GM21529 (cell line): ENCODE results near the gene DAB2IP.
A peak's percentile ranks its signal among the peaks of the same experiment; 100 is the strongest.

Experiments
- ATAC-seq: cut with Tn5 transposase; IDR thresholded peaks from one replicate; pipeline ENCODE4 v1.9.1; 2021; ENCODE audit not compliant: unreplicated experiment

DAB2IP gene

GRCh38 chr9:121683652-121684051 is 32.2 kb downstream of the DAB2IP start:
- no peak for ATAC-seq

DNA sequence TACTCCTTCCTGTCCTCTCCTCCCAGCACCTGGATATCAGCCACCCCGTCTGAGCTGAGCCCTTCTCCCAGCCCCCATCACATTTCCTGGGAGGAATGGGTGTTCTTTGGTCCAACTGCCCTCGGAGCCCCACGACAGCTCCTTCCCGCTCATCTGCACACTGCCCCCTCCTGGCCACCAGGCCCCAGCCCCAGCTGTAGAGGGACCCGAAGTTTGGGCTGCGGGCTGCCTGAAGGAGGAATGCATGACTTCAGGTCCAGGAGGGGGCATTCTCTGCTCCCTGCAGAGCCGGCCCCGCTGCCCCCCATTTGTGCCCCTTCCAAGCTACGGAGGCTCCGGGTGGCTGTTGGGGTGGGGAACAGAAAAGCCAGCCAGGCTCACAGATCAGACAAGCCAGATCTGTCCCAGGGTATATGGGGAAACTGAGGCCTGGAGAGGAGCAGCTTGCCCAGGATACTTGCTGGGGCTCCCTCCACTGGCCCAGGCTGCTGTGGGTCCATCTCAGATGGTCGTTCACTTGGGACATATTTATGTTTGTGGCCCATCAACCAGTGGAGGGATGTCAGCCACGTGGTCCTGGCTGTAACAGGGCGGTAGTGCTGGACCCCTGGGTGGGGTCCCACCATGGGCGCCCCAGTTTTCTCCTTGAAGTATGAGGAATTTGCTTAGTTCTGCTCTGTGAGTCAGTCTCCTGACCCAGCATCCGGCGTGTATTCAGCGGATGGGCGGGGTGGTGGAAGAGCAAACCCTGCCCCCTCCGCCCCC is 33.1 kb downstream of the DAB2IP start:
- ATAC-seq = no peak

- ATAC-seq = no peak
Measured at GRCh38 chr9:121685146-121685794, 33.8 kb downstream of the DAB2IP start.

DNA sequence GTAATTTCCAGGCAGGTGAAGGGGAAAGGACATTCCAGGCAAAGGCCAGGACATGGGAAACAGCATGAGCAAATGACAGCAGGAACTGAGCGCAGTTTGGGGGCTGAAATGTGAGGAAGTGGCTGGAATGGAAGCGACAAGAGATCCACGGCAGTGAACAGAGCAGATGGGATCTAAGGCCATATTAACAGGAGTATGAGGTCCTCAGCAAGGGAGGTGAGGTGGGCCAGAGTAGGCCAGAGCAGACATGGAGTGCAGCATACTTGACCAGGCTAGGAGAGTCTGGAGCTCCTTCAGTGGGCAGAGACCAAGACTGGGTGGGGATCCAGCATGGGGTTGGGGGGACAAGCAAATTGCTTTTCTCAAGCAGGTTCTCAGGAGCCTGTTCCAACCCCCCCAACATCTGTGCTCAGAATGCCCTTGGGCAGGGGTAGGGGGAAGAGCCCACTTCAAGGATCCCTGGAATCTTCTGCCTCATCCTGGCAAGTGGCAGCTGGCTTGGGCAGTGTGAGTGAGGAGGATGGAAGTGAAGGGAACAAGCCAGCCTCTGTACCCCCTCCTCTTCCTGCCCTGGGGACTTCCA is 34.5 kb downstream of the DAB2IP start:
- no peak for ATAC-seq

DNA sequence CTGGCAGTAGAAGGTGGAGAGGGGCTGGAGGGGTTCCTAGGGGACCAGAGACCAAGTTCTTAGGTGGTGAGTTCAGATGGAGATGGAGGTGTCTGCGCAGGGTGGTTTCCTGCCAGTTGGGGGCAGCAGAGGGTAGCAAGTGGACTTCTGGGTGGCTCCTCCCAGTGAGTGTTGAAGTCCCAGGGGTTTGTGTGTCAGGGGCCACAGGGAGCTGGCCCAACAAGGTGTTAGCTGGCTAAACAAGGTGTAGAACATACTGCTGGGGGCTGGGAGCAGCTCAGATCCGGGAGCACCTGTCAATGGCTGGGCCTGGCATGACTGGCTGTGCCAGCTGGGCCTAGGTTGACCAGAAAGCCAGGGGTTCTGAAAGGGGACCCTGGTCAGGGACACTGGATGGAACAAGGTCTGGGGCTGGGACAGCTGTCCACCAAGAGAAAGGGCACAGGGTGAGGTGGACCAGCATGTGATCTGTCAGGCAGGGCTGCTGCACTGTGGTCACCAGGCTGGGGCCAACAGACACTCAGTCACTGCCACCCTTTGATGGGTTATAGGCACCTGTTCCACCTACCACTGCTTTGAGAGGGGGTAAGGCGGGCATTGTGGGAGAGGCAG is 35.6 kb downstream of the DAB2IP start:
- ATAC-seq = peak; percentile 85

DNA sequence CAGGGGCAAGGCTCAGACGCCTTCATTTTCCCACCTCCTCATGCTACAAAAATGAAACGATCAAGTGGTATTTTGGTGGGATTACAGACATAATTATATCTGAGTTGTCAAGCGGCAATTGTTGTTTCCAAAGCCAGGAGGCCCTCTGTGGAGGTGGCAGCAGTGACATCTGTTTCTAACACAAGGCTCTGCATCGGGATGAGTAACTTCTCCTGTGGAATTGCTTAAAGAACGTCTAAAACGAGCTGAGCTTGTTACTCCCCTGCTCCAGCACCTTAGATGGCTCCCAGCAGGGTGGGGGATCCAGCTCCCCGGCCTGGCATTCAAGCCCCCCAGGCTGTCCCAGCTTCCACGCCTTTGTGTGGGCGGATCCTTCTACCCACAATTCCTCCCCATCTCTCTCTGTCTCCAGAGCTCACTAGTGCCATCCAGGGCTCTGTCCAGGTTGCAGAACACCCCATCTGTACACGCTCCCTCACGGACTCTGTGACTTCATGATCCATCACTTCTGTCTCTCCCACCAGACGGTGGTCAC is 36.8 kb downstream of the DAB2IP start:
- ATAC-seq = no peak

DNA sequence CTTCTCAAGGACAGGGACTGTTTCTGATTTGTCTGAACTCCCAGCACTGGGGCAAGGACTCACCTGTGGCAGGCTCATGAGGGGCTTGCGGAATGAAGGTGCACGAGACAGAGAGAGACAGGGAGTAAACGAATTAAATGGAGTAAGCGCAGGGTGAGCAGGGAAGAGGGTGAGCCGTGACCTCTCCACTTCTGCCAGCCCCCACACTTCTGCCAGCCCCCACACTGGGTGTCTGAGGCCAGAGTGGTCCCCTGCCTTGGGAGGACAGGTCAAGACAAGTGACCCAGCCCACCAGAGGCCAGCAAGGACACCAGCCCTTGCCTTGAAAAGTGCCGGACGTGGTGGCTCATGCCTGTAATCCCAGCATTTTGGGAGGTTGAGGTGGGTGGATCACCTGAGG is 37.2 kb downstream of the DAB2IP start:
- no peak for ATAC-seq

- ATAC-seq = no peak
Measured at GRCh38 chr9:121689461-121690157, 38.2 kb downstream of the DAB2IP start.

- ATAC-seq = no peak
Measured at GRCh38 chr9:121690316-121690715, 38.9 kb downstream of the DAB2IP start.

- ATAC-seq = no peak
Measured at GRCh38 chr9:121690766-121691165, 39.3 kb downstream of the DAB2IP start.

- ATAC-seq = no peak
Measured at GRCh38 chr9:121691890-121692289, 40.5 kb downstream of the DAB2IP start.

DNA sequence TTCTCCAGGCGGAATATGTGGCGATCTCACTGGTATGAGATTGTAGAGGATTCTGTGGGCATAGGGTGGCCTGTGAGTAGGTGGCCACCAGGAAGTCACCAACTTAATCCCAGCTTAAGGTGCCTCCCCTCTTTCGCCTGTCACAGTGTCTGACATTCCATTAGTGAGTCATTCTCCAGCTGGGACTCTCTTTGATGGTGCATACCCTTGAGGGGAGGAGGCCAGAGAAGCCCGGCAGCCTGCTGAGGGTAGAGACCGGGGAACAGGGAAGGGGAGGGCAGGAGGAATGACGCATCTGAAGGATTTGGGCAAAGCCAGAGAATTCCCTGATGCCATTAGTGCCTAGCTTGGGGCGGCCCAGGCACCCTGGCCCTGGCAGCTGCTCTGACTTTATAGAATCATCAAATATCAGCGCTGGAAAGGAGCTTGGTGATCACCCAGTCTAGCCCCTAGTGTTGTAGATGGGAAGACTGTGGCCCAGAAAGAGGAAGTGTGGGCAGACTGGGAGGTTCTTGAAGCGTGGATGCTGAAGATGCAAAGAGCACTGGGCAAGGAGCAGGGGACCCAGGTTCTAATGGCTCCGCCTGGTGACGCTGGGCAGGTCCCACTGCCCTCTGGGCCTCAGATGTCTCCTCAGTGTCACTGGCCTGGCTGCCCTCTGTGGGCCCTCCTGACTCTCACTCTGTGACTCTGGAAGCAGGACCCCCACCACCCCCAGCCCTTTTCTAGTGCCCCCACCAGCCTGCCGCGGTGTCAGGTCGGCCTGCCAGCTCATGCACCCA is 41.4 kb downstream of the DAB2IP start:
- no peak for ATAC-seq

DNA sequence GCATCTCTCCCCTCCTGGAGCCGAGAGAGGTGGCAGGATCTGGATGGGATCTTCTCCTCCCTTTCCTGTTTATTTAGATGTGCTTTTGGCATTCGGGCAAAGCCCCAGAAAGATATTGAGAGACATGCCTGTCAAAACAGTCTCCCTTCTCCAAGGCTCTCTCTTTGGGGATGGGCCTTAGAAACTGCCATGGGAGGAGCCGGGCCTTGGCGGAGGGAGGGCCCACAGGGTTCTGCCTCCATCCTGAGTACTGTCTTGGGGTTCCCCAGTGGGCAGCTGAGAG is 41.9 kb downstream of the DAB2IP start:
- ATAC-seq = no peak

DNA sequence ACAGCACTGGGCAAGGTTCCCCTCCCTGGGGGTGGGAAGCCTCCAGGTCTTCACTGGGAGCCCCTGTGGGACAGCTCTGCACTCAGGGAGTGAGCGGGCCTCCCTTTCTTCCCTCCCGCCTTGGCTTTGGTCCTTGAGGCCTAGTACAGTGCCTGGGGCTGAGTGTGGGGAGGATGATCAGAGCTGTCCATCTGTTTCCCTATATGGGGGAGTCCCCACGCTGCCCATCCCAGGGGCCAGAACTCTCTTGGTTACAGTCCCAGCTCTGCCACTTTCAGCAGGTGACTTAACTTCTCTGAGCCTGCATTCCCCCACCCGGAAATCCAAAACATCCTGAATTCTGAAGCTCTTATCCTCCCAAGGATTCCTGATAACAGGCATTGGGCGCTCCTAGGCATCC is 42.6 kb downstream of the DAB2IP start:
- no peak for ATAC-seq

- no peak for ATAC-seq
Measured at GRCh38 chr9:121694600-121694999, 43.2 kb downstream of the DAB2IP start.

DNA sequence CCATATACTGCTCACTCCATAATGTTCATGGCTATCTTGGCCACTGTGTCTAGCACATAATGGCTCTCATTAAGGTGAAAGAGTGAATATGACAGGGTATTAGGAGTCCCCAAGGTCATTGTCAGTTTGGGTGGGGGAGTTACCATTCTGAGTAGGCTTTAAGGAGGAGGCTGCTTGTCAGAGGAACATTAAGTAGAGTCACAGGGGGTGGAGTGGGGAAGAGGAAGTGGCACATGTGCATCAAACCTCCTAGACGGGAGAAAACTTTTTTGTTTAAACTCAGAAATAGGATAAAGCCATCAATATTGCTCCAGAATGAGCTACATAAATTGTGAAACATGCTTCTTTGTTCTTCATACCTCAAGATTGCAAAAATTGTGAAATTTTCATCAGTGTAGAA is 45.5 kb downstream of the DAB2IP start:
- no peak for ATAC-seq

GRCh38 chr9:121698627-121699570 is 47.5 kb downstream of the DAB2IP start:
- ATAC-seq = peak; percentile 60

GRCh38 chr9:121699571-121700164 is 48.2 kb downstream of the DAB2IP start:
- peak; percentile 33 for ATAC-seq
